ENCODE measurements around the gene ENKUR.

DNA sequence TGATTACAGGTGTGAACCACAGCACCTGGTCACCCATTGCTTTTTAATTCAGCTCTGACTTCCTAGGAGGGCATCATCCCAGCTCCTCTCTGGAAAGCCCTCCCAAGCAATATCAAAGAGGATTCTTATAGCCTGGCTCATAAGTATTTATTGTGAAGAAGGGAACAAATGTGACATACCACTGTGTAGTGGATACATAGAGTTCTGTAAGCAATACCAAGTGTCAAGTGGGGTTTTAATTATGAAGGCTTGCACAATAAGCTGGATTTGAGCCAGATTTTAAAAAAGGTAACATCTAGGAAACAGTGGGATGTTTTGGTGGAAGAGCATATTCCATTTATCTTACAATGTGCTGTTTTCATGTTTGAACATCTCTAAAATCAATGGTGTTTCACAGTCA lies 44.6 kb downstream of the ENKUR start:
- TF ChIP-seq, protein P1, sequence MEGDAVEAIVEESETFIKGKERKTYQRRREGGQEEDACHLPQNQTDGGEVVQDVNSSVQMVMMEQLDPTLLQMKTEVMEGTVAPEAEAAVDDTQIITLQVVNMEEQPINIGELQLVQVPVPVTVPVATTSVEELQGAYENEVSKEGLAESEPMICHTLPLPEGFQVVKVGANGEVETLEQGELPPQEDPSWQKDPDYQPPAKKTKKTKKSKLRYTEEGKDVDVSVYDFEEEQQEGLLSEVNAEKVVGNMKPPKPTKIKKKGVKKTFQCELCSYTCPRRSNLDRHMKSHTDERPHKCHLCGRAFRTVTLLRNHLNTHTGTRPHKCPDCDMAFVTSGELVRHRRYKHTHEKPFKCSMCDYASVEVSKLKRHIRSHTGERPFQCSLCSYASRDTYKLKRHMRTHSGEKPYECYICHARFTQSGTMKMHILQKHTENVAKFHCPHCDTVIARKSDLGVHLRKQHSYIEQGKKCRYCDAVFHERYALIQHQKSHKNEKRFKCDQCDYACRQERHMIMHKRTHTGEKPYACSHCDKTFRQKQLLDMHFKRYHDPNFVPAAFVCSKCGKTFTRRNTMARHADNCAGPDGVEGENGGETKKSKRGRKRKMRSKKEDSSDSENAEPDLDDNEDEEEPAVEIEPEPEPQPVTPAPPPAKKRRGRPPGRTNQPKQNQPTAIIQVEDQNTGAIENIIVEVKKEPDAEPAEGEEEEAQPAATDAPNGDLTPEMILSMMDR (conservative IDR thresholded peaks at IDR 0.05; ENCODE audit: low read depth, low read length): no peak
- no peak for TF ChIP-seq EZH2 (IDR thresholded peaks at IDR 0.05; ENCODE audit: low read length, unreplicated experiment)

Measured in PC-3 (cell line).